SU-DHL-6 (cell line): Measurements from ENCODE around the gene KCNK1.

Source experiments
- H2AFZ ChIP-seq: fragments of 200-600 bp; sonication (generic); 2 replicates; pipeline ENCODE4 v1.6.1; 2014; ENCODE audit warnings: low read depth, mild to moderate bottlenecking, moderate library complexity, mixed read lengths, antibody characterized with exemption, low read length; ENCODE audit not compliant: severe bottlenecking
- H3F3A ChIP-seq: fragments of 200-600 bp; shearing (Covaris generic); 2 replicates; pipeline ENCODE4 v1.6.0; 2016; ENCODE audit warnings: antibody characterized with exemption, mild to moderate bottlenecking; ENCODE audit not compliant: insufficient read depth
- H3K27ac ChIP-seq: fragments of 200-600 bp; sonication (generic); 2 replicates; pipeline ENCODE4 v1.5.1; 2016; ENCODE audit warnings: low read depth, mild to moderate bottlenecking, low read length, moderate library complexity, mixed read lengths
- H3K27me3 ChIP-seq: fragments of 200-600 bp; sonication (generic), shearing (Covaris generic); 2 replicates; pipeline ENCODE4 v1.6.0; 2014; ENCODE audit warnings: mild to moderate bottlenecking, low read length
- H3K36me3 ChIP-seq: fragments of 200-600 bp; sonication (generic); 2 replicates; pipeline ENCODE4 v1.6.1; 2014; ENCODE audit warnings: mild to moderate bottlenecking, low read length, mixed read lengths
- H3K4me2 ChIP-seq: fragments of 300-600, 200-600 bp; shearing (Covaris generic), sonication (generic); 2 replicates; pipeline ENCODE4 v1.6.0; 2014; ENCODE audit warnings: low read length, low read depth, mild to moderate bottlenecking; ENCODE audit not compliant: poor library complexity, severe bottlenecking
- H3K4me3 ChIP-seq: fragments of 200-600 bp; sonication (generic); 2 replicates; pipeline ENCODE4 v1.5.1; 2014; ENCODE audit warnings: antibody characterized with exemption, low read length, mild to moderate bottlenecking, mixed read lengths; ENCODE audit not compliant: insufficient read depth, poor library complexity, severe bottlenecking
- H3K79me2 ChIP-seq: fragments of 200-600 bp; sonication (generic); 2 replicates; pipeline ENCODE4 v1.6.1; 2014; ENCODE audit warnings: mild to moderate bottlenecking, low read length, moderate library complexity; ENCODE audit not compliant: insufficient read depth
- H3K9ac ChIP-seq: fragments of 200-600 bp; sonication (generic); 2 replicates; pipeline ENCODE4 v1.7.0; 2014; ENCODE audit warnings: mild to moderate bottlenecking, low read length
- H3K9me2 ChIP-seq: fragments of 200-600 bp; sonication (generic); replicated peaks from 2 replicates; pipeline ENCODE4 v1.6.1; 2014; ENCODE audit warnings: low read length; ENCODE audit not compliant: insufficient read depth
- H3K9me3 ChIP-seq: fragments of 200-600 bp; sonication (generic); 2 replicates; pipeline ENCODE4 v1.6.1; 2014; ENCODE audit warnings: low read length, mixed read lengths; ENCODE audit not compliant: insufficient read depth
- H4K20me1 ChIP-seq: fragments of 200-600 bp; sonication (generic); 2 replicates; pipeline ENCODE4 v1.6.1; 2014; ENCODE audit warnings: low read depth, mild to moderate bottlenecking, antibody characterized with exemption, low read length, moderate library complexity, mixed read lengths
- EZH2phosphoT487 ChIP-seq: fragments of 200-600 bp; sonication (generic), shearing (Covaris generic); conservative IDR thresholded peaks from 2 replicates; pipeline ENCODE4 v1.6.1; 2018; ENCODE audit warnings: mild to moderate bottlenecking, antibody characterized with exemption, low read length, moderate library complexity, mixed read lengths
- TF ChIP-seq, protein P1 (sequence below): fragments of 200-600 bp; sonication (generic); IDR thresholded peaks from one replicate; pipeline ENCODE4 v1.5.1; 2017; ENCODE audit warnings: antibody characterized with exemption, mild to moderate bottlenecking, low read length, moderate library complexity; ENCODE audit not compliant: insufficient read depth, poor library complexity, severe bottlenecking

The KCNK1 gene

DNA sequence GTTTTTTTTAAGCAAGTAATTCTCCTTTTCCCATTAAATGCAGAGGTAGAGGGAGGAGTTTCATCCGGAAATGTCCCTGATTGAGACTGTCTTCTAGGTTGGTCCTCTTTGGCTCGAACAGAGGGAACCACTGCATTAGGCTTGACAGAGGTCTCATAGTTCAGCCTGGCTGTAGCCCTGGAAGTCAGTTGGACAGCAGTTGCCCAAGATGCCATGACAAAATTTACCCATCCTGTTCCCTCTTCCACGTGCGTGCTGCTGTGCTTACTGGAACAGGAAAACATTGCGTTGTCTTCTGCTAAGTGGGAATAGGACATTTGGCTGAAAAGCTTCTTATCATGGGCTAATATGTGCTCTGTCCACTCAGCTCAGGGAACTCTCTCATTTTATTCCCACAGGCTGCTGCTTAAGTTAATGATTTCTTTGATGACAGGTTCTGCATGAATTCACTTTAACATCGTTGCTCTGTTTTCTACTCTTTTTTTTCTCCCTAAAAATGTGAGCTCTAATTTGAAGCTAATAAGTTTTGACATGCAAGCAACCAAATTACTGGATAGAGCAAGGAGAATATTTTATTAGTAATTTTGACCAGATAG, 18.0 kb downstream of the KCNK1 start:
- H3K27ac ChIP-seq: no peak overlapping the region
- H3K9ac ChIP-seq: no peak overlapping the region
- no peak overlapping the region for H2AFZ ChIP-seq
- no peaks in the 10 kb centered on the region for H3K9me2 ChIP-seq
- H3K27me3 ChIP-seq: no peaks in the 10 kb centered on the region
- no peaks in the 10 kb centered on the region for H3K36me3 ChIP-seq
- no peaks in the 10 kb centered on the region for H3K9me3 ChIP-seq
- H3K4me2 ChIP-seq: no peak overlapping the region
- H3F3A ChIP-seq: no peaks in the 10 kb centered on the region
- H3K4me3 ChIP-seq: no peak overlapping the region
- H4K20me1 ChIP-seq: no peaks in the 10 kb centered on the region
- no peaks in the 10 kb centered on the region for H3K79me2 ChIP-seq
- no peak for TF ChIP-seq EZH2phosphoT487
- TF ChIP-seq, protein P1, sequence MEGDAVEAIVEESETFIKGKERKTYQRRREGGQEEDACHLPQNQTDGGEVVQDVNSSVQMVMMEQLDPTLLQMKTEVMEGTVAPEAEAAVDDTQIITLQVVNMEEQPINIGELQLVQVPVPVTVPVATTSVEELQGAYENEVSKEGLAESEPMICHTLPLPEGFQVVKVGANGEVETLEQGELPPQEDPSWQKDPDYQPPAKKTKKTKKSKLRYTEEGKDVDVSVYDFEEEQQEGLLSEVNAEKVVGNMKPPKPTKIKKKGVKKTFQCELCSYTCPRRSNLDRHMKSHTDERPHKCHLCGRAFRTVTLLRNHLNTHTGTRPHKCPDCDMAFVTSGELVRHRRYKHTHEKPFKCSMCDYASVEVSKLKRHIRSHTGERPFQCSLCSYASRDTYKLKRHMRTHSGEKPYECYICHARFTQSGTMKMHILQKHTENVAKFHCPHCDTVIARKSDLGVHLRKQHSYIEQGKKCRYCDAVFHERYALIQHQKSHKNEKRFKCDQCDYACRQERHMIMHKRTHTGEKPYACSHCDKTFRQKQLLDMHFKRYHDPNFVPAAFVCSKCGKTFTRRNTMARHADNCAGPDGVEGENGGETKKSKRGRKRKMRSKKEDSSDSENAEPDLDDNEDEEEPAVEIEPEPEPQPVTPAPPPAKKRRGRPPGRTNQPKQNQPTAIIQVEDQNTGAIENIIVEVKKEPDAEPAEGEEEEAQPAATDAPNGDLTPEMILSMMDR: no peak

DNA sequence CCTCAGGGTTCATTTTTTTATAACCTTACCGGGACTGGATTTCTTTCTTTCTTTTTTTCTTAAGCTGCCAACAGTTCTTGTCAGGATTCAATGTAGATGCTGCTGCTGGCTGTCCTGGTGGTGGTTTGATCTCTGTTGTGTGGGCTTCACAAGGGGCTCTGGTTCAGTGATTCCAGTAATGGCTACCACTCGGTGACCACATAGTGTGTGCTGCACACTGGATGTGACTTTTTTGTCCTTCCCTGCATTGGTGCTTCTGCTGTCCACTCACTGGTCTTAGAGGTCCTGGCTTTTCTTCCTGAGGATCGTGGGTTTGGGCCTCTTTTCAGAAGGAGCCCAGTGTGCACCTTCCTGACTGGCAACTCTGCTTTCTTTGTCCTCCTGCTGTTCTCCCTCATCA, 18.5 kb downstream of the KCNK1 start:
- Histone ChIP-seq H3K27ac (no peak overlapping the region), H3K27me3 (no peaks in the 10 kb centered on the region), H3K9ac (no peak overlapping the region), H3K4me2 (no peak overlapping the region), H3K4me3 (no peak overlapping the region), H4K20me1 (no peaks in the 10 kb centered on the region), H3K9me3 (no peaks in the 10 kb centered on the region), H3K36me3 (no peaks in the 10 kb centered on the region), H2AFZ (no peak overlapping the region), H3K9me2 (no peaks in the 10 kb centered on the region), H3F3A (no peaks in the 10 kb centered on the region), H3K79me2 (no peaks in the 10 kb centered on the region)
- TF ChIP-seq EZH2phosphoT487: no peak
- TF ChIP-seq, protein P1: no peak

DNA sequence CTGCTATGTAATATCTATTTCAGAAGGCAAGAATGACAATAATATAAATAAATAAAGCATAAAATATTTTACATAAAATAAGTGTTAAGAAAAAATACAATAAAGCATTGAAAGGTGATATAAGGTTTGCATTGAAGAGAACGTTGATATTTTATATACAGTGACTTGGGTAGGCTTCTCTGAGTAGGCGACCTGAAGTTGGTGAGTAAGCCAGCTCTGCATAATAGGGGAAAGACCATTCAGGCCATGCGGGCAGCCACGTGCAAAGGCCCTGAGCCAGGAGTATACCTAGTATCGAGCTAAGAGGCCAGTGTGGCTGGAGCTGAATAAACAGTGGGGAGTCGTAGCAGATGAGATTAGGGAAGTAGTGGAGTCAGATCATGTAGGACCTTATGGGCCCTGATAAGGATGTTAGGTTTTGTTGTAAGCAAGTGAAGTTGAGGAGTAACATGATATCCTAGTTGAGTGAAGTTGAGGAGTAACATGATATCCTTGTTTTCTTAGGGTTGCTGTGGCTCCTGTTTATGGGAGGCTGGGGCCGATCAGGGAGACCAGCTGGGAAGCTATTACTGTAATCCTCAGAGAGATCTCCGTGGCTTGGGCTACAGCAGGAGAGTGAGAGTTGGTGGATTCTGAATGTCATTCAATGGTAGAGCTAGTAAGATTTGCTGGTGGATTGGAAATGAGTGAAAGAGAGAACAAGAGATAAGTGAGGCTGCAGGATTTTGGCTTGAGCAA, 22.0 kb downstream of the KCNK1 start:
- H4K20me1 ChIP-seq: no peaks in the 10 kb centered on the region
- no peak overlapping the region for H3K27ac ChIP-seq
- no peaks in the 10 kb centered on the region for H3K36me3 ChIP-seq
- H3K9me2 ChIP-seq: no peaks in the 10 kb centered on the region
- no peak overlapping the region for H3K4me2 ChIP-seq
- H3K79me2 ChIP-seq: no peaks in the 10 kb centered on the region
- no peak overlapping the region for H3K4me3 ChIP-seq
- no peak overlapping the region for H2AFZ ChIP-seq
- no peaks in the 10 kb centered on the region for H3K9me3 ChIP-seq
- H3F3A ChIP-seq: no peaks in the 10 kb centered on the region
- no peak overlapping the region for H3K9ac ChIP-seq
- no peaks in the 10 kb centered on the region for H3K27me3 ChIP-seq
- TF ChIP-seq, protein P1: no peak
- TF ChIP-seq EZH2phosphoT487: no peak
